ENCODE measurements around the gene TAF5L.
"Not testable (repeated sequence)": the region's sequence is repeated elsewhere in the genome, so short reads cannot be mapped to it uniquely, and the experiment has no call there.

TAF5L gene

GRCh38 chr1:229624521-229625070 lies 1.3 kb downstream of the TAF5L start:
- TF ChIP-seq, protein P1, sequence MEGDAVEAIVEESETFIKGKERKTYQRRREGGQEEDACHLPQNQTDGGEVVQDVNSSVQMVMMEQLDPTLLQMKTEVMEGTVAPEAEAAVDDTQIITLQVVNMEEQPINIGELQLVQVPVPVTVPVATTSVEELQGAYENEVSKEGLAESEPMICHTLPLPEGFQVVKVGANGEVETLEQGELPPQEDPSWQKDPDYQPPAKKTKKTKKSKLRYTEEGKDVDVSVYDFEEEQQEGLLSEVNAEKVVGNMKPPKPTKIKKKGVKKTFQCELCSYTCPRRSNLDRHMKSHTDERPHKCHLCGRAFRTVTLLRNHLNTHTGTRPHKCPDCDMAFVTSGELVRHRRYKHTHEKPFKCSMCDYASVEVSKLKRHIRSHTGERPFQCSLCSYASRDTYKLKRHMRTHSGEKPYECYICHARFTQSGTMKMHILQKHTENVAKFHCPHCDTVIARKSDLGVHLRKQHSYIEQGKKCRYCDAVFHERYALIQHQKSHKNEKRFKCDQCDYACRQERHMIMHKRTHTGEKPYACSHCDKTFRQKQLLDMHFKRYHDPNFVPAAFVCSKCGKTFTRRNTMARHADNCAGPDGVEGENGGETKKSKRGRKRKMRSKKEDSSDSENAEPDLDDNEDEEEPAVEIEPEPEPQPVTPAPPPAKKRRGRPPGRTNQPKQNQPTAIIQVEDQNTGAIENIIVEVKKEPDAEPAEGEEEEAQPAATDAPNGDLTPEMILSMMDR (IDR thresholded peaks at IDR 0.05; ENCODE audit: low read depth, low read length, missing control alignments) = no peak
- in situ Hi-C loops (cut with HindIII; ENCODE audit: low sequenced_read_pairs) = no loop called here
- DNase-seq (ENCODE audit: low read depth) = no peak
- peak overlapping the region; percentile 84 for H3K4me3 ChIP-seq (ENCODE audit: low read depth, low read length)

DNA sequence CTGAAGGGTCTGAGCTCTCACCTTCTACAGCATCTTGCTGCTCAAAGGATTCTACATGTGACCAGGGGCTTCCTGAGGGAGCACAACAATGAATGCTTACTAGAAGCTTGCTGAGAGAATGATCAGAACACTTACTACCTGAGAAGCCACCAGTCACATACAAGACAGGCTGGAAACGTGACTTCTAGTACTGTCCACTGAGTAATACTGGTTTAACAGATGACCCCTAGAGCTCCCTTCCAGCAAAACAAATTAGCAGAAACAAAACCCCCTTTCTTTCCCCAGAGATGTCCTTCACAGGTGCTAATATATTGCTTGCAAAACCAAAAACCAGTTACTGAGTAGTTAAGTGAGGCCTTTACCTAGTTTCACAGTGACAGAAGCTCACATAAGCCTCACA lies 2.1 kb downstream of the TAF5L start:
- in situ Hi-C loops (cut with HindIII; ENCODE audit: low sequenced_read_pairs) = no loop called here
- TF ChIP-seq, protein P1 (IDR thresholded peaks at IDR 0.05; ENCODE audit: low read depth, low read length, missing control alignments) = no peak
- no peak for DNase-seq (ENCODE audit: low read depth)
- H3K4me3 ChIP-seq (ENCODE audit: low read depth, low read length) = no peak overlapping the region

GRCh38 chr1:229623225-229623624 lies 2.7 kb downstream of the TAF5L start:
- H3K4me3 ChIP-seq (ENCODE audit: low read depth, low read length) = no peak overlapping the region
- TF ChIP-seq, protein P1 (IDR thresholded peaks at IDR 0.05; ENCODE audit: low read depth, low read length, missing control alignments) = no peak
- in situ Hi-C loops (cut with HindIII; ENCODE audit: low sequenced_read_pairs) = no loop called here
- no peak for DNase-seq (ENCODE audit: low read depth)

GRCh38 chr1:229622641-229623120 lies 3.2 kb downstream of the TAF5L start:
- H3K4me3 ChIP-seq (ENCODE audit: low read depth, low read length); in situ Hi-C loops (cut with HindIII; ENCODE audit: low sequenced_read_pairs); DNase-seq (ENCODE audit: low read depth): not testable (repeated sequence)

DNA sequence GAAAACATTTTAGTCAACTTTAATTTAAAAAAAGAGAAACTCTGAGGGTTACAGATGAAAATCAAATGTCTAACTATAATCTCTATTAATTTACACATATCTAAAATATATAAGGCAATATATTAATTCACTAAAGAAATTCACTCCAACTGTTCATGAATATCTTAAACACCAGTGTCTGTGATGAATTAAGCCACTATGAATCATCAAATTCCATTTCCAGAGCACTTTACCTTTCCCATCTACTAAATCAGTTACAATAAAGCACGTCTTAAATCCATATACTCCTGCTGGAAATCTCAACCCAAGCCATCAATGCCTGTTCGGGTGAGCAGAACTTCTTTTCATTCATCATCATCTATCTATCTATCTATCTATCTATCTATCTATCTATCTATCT lies 4.3 kb downstream of the TAF5L start:
- no peak for DNase-seq (ENCODE audit: low read depth)
- TF ChIP-seq, protein P1 (IDR thresholded peaks at IDR 0.05; ENCODE audit: low read depth, low read length, missing control alignments) = no peak
- in situ Hi-C loops (cut with HindIII; ENCODE audit: low sequenced_read_pairs) = no loop called here
- H3K4me3 ChIP-seq (ENCODE audit: low read depth, low read length) = no peak overlapping the region

GRCh38 chr1:229620876-229621275 lies 5.0 kb downstream of the TAF5L start:
- TF ChIP-seq, protein P1 (IDR thresholded peaks at IDR 0.05; ENCODE audit: low read depth, low read length, missing control alignments) = no peak
- H3K4me3 ChIP-seq (ENCODE audit: low read depth, low read length) = no peak overlapping the region
- DNase-seq (ENCODE audit: low read depth) = no peak
- in situ Hi-C loops (cut with HindIII; ENCODE audit: low sequenced_read_pairs) = no loop called here

DNA sequence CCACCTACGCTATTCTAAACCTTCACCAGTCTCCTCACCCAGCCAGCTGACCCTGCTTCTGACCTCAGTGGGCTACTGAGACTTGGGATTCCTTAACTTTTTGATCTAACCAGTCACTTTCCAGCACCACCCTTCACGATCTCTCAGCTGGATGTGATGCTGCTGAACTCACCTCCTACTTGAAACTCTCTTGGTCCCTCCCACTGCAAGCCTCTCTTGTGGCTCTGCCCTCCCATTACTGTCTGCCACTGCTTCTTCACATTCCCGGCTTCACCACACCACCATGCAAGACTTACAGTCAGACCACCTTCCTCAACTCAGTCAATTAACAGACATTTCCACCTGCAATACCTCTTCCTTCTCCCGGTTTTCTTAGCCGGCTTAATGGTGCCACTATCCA lies 6.3 kb downstream of the TAF5L start:
- no peak for DNase-seq (ENCODE audit: low read depth)
- in situ Hi-C loops (cut with HindIII; ENCODE audit: low sequenced_read_pairs) = no loop called here
- TF ChIP-seq, protein P1 (IDR thresholded peaks at IDR 0.05; ENCODE audit: low read depth, low read length, missing control alignments) = no peak
- no peak overlapping the region for H3K4me3 ChIP-seq (ENCODE audit: low read depth, low read length)
